Astrocyte (in vitro differentiated cells and primary cell): ENCODE results near the gene PACRG. TPM values are rescaled to one million over a fixed set of nuclear protein-coding genes. Genes with fewer than 3 reads are reported as not detected.

ENCODE experiments used
- DNase-seq: peaks from one replicate; pipeline ENCODE4 v3.0.0-alpha.2; 2010; ENCODE audit warnings: low read depth
- FAIRE-seq: peaks from 2 replicates; lab custom pipeline; 2011; peaks lifted over from hg19 to GRCh38; lab: Jason Lieb, UNC
- H2AFZ ChIP-seq: 2 replicates; pipeline ENCODE4 v1.6.0; 2012; ENCODE audit warnings: low read depth, low read length, inconsistent platforms
- H3K27ac ChIP-seq: 2 replicates; pipeline ENCODE4 v1.5.1; 2011; ENCODE audit warnings: low read depth, low read length, inconsistent platforms
- H3K27me3 ChIP-seq: 2 replicates; pipeline ENCODE4 v1.6.0; 2011; ENCODE audit warnings: low read length, inconsistent platforms; ENCODE audit not compliant: insufficient read depth
- H3K36me3 ChIP-seq: 2 replicates; pipeline ENCODE4 v1.5.1; 2011; ENCODE audit warnings: low read length, inconsistent platforms; ENCODE audit not compliant: insufficient read depth
- H3K4me1 ChIP-seq: 2 replicates; pipeline ENCODE4 v1.5.1; 2011; ENCODE audit warnings: low read length, inconsistent platforms; ENCODE audit not compliant: insufficient read depth
- H3K4me2 ChIP-seq: 2 replicates; pipeline ENCODE4 v1.6.0; 2012; ENCODE audit warnings: low read length, inconsistent platforms
- H3K4me3 ChIP-seq: 2 replicates; pipeline ENCODE4 v1.5.1; 2011; ENCODE audit warnings: low read depth, mild to moderate bottlenecking, low read length, inconsistent platforms; ENCODE audit not compliant: insufficient read depth
- H3K79me2 ChIP-seq: 2 replicates; pipeline ENCODE4 v1.6.0; 2012; ENCODE audit warnings: mild to moderate bottlenecking, low read length, inconsistent platforms; ENCODE audit not compliant: insufficient read depth
- H3K9ac ChIP-seq: 2 replicates; pipeline ENCODE4 v1.6.0; 2012; ENCODE audit warnings: mild to moderate bottlenecking, low read length, inconsistent platforms
- H3K9me3 ChIP-seq: 2 replicates; pipeline ENCODE4 v1.5.1; 2012; ENCODE audit warnings: low read depth, mild to moderate bottlenecking, low read length, inconsistent platforms; ENCODE audit not compliant: insufficient read depth
- H4K20me1 ChIP-seq: 2 replicates; pipeline ENCODE4 v1.6.0; 2012; ENCODE audit warnings: low read length, inconsistent platforms; ENCODE audit not compliant: insufficient read depth
- H3K27ac Mint-ChIP-seq: one replicate; pipeline ENCODE4 v1.8.0; 2021; ENCODE audit warnings: mild to moderate bottlenecking, mixed read lengths; ENCODE audit not compliant: unreplicated experiment
- H3K27me3 Mint-ChIP-seq: one replicate; pipeline ENCODE4 v1.8.0; 2021; ENCODE audit warnings: low read depth, mixed read lengths; ENCODE audit not compliant: unreplicated experiment
- H3K36me3 Mint-ChIP-seq: one replicate; pipeline ENCODE4 v1.8.0; 2021; ENCODE audit warnings: low read depth, mixed read lengths; ENCODE audit not compliant: unreplicated experiment
- H3K4me1 Mint-ChIP-seq: one replicate; pipeline ENCODE4 v1.8.0; 2021; ENCODE audit warnings: low read depth, mixed read lengths; ENCODE audit not compliant: unreplicated experiment
- H3K4me3 Mint-ChIP-seq: one replicate; pipeline ENCODE4 v1.8.0; 2021; ENCODE audit warnings: mild to moderate bottlenecking, moderate library complexity, mixed read lengths; ENCODE audit not compliant: unreplicated experiment
- H3K9me3 Mint-ChIP-seq: one replicate; pipeline ENCODE4 v1.8.0; 2021; ENCODE audit warnings: mild to moderate bottlenecking, mixed read lengths; ENCODE audit not compliant: unreplicated experiment
- CTCF ChIP-seq: IDR thresholded peaks from 2 replicates; pipeline ENCODE4 v1.5.1; 2011; ENCODE audit warnings: low read depth, mild to moderate bottlenecking, inconsistent platforms, low read length, moderate library complexity; ENCODE audit not compliant: insufficient read depth
- EZH2 ChIP-seq: IDR thresholded peaks from 2 replicates; pipeline ENCODE4 v1.6.1; 2012; ENCODE audit warnings: mild to moderate bottlenecking, low read length, inconsistent platforms; ENCODE audit not compliant: insufficient read depth
- total RNA-seq: library from RNA; stranded (reverse); gene quantifications from 2 replicates; pipeline ENCODE4 v1.2.1, GENCODE V29; 2021

Gene PACRG
- total RNA-seq, 1 donor from 2014 or later: not detected

- no peak overlapping the region for H3K4me3 Mint-ChIP-seq
- no peaks in the 10 kb centered on the region for H3K36me3 Mint-ChIP-seq
- Histone ChIP-seq H3K79me2 (no peaks in the 10 kb centered on the region), H3K27me3 (no peaks in the 10 kb centered on the region), H3K4me2 (no peak overlapping the region), H3K9ac (no peak overlapping the region), H3K4me3 (no peak overlapping the region), H3K36me3 (no peaks in the 10 kb centered on the region), H2AFZ (no peak overlapping the region), H4K20me1 (no peaks in the 10 kb centered on the region), H3K4me1 (no peaks in the 10 kb centered on the region), H3K9me3 (no peaks in the 10 kb centered on the region), H3K27ac (no peak overlapping the region)
- H3K4me1 Mint-ChIP-seq: no peaks in the 10 kb centered on the region
- FAIRE-seq (no peak), DNase-seq (no peak)
- peaks cover 22% of the 10 kb centered on the region for H3K27me3 Mint-ChIP-seq
- H3K9me3 Mint-ChIP-seq: no peaks in the 10 kb centered on the region
- H3K27ac Mint-ChIP-seq: no peak overlapping the region
- no peak for TF ChIP-seq EZH2
- TF ChIP-seq CTCF: no peak
Observed at GRCh38 chr6:163198396-163198795, 470.6 kb downstream of the PACRG start.

GRCh38 chr6:163199371-163199770, 471.6 kb downstream of the PACRG start:
- no peaks in the 10 kb centered on the region for H3K36me3 Mint-ChIP-seq
- no peaks in the 10 kb centered on the region for H3K4me1 Mint-ChIP-seq
- Histone ChIP-seq H3K4me1 (no peaks in the 10 kb centered on the region), H3K4me2 (no peak overlapping the region), H4K20me1 (no peaks in the 10 kb centered on the region), H3K36me3 (no peaks in the 10 kb centered on the region), H3K79me2 (no peaks in the 10 kb centered on the region), H2AFZ (no peak overlapping the region), H3K27ac (no peak overlapping the region), H3K27me3 (no peaks in the 10 kb centered on the region), H3K4me3 (no peak overlapping the region), H3K9ac (no peak overlapping the region), H3K9me3 (no peaks in the 10 kb centered on the region)
- FAIRE-seq (no peak), DNase-seq (no peak)
- H3K9me3 Mint-ChIP-seq: no peaks in the 10 kb centered on the region
- H3K27me3 Mint-ChIP-seq: peaks cover 22% of the 10 kb centered on the region
- no peak overlapping the region for H3K4me3 Mint-ChIP-seq
- H3K27ac Mint-ChIP-seq: no peak overlapping the region
- TF ChIP-seq CTCF (no peak), EZH2 (no peak)

GRCh38 chr6:163200289-163200688, 472.5 kb downstream of the PACRG start:
- Histone ChIP-seq H3K4me3 (no peak overlapping the region), H3K27me3 (no peaks in the 10 kb centered on the region), H4K20me1 (no peaks in the 10 kb centered on the region), H3K9ac (no peak overlapping the region), H3K4me1 (no peaks in the 10 kb centered on the region), H3K27ac (no peak overlapping the region), H3K9me3 (no peaks in the 10 kb centered on the region), H3K79me2 (no peaks in the 10 kb centered on the region), H3K36me3 (no peaks in the 10 kb centered on the region), H3K4me2 (no peak overlapping the region), H2AFZ (no peak overlapping the region)
- Mint-ChIP-seq H3K27ac (no peak overlapping the region), H3K36me3 (no peaks in the 10 kb centered on the region), H3K4me3 (no peak overlapping the region), H3K4me1 (no peaks in the 10 kb centered on the region), H3K9me3 (peaks cover under 1% of the 10 kb centered on the region), H3K27me3 (peaks cover 22% of the 10 kb centered on the region)
- DNase-seq (no peak), FAIRE-seq (no peak)
- TF ChIP-seq CTCF (no peak), EZH2 (no peak)
